Activated CD4-positive, alpha-beta T cell treated with anti-CD3 and anti-CD28 coated beads, Interleukin-2, Interleukin-6, amounts not matched to agents 100 ng/mL and 50 ng/mL, durations not matched to agents 16 hours and 8 hours (primary cell): ENCODE results near the gene KRTAP10-1.
"Not testable (repeated sequence)": the region's sequence is repeated elsewhere in the genome, so short reads cannot be mapped to it uniquely, and the experiment has no call there.

ENCODE experiments used
- DNase-seq: peaks from one replicate; pipeline ENCODE4 v3.0.0-alpha.2; 2020

Gene KRTAP10-1

DNA sequence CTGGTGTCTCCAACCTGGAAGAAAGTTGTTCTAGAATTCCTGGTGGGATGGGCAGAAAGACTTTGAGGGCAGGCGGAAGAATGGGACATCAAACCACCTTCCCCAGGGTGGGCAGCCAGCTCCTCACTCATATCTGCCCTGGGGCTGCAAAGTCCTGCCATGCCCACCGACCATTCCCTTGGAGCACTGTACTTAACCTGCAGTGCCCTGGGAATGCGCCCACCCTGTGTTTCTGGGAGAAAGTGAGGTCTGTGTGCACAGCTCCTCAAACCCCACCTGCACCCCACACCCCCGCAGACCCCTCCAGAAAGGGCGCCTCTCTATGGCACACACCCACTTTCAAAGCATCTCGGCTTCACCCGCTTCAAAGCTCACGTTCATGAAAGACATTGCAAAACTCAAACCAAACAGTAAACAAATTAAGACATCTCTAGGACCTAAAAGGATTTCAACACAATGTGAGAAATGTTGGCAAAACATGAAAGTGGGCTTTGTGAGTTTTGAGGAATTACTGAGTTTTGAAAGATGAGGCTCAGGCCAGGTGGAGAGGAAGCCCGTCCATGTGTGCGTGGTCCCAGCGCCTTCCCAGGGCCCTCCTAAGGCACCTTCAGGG is 25.1 kb downstream of the KRTAP10-1 start:
- no peak for DNase-seq

DNA sequence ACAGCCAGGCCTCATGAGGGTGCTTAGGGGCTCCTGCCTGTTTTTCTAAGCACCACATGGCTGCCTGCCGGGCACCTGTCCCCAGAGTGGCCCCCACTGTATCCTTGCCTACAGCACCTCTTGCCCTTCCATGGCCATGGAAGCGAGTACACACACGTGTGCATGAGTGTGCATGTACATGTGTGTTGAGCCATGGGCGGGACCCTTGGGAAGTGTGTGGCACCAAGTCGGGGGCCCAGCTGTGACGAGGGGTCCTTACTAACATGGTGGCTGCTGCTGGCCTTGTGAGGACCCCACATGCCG is 25.8 kb downstream of the KRTAP10-1 start:
- no peak for DNase-seq

DNA sequence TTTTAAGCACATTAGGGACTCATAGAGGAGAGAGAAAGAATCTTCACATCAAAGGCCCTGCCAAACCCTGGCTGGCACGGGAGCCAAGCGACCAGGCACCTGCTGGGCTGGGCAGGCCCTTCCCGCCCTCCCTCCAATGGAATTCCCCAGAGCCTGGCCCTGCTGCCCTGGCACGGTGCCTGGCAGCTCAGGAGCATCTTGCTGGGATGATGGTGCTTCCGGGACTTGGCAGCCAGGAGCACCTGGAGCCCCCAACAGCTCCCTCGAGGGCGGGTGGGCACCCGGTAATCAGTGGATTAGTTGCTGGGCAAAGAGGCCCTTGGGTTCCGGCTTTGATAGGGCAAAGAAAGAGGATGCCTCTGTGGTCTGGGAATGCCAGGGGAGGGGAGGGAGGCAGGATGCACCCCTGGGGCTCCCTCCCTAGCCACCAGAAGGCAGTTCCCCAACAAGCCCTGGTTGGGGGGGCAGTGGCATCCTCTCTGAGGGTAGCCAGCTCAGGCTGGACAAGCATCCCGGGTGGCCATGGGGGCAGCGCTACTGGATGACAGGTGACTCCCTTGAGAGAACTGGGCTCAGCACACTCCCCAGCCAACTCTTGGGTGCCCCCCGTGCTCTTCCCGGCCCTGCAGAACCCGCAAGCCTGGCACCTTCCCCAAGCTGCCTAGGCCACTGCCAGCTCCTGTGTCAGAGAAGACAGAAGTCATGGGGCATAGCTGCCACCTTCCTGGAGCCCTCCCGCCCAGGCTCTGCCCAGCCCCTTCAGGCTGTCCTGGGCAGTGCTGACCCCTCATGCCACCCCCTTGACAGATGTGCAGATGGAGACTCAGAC is 26.4 kb downstream of the KRTAP10-1 start:
- no peak for DNase-seq

DNA sequence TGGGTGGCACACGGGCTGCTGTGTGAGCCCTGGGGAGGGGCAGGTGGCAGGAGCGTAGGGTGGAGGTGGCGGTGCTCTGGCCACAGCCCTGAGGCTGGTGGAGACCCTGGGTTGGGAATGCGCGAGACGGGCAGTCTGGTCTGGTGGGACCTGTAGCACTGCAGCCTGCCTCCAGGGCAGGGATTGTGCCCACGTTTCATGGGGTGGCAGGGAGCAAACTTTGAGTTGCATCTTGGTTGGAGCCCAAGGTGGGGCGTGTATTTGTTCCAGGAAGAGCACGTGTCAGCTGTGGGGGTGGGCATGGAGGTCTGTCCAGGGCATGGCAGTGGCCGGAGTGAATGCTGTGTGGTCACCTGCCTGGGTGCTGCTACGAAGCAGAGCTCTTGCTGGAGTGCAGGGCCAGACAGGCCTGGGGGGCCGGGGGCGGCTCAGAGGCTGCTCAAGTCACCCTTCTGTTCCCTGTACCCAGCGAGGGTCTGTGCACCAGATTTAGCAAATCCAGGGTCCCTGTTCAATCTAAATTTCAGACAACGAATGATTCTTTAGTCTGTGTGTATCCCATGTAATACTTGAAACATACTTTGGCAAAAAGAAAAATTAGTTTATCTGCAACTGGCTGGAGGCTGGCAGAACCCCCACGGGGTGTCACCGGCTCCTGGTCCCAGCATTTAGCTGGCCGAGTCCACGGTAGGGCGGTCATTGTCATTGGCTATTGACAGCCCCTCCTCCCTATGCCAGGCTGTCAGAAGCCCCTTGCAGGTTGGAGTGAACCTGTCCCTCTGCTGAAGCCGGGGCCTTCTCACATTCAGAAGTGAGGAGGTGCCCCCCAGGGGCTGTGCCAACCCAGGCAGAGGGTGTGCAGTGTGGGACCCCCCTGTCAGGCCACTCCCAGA is 27.3 kb downstream of the KRTAP10-1 start:
- DNase-seq: no peak

DNA sequence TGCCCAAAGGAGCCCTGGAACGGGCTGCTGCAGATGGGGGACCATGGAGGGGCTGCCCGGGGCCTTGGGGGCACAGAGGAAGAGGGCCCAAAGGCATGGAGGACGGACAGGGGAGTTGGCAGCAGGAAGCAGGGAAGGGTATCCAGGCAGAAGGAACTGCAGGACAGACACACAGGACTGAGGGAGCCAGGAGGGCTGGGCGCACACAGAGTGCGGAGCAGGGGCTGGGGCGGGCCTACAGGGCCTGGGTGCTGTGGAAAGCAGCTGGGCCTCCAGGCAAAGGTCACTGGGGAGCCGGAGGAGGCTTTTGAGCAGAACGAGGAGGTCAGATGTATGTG is 28.1 kb downstream of the KRTAP10-1 start:
- no peak for DNase-seq

DNA sequence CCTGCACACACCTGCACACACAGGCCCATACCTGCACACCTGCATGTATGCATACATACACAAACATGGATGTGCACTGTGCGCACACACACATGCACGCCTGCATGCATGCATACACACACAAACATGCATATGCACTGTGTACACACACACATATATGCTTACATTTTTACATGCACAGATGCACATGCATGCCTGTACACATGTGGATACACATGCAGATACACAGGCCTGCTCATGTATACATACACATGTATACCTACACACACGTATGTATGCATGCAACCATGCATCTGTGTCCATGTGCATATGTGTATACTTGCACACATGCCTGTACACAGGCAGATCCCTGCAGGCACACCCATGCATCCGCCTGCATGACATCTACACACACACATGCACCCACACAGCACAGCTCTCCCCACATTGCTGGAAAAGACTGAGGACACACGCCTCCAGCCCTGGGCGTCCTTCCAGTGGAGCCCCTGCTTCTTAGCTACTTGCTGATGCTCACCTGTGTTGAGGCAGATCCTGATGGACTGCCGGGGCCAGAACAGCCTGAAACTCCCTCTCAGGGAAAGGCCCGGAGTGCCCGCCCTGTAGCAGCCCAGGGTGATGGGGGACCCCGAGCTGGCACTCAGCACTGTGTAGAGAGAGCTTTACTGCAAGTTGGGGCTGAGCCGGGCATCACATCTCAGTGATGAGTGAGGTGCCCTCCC is 28.6 kb downstream of the KRTAP10-1 start:
- no peak for DNase-seq

DNA sequence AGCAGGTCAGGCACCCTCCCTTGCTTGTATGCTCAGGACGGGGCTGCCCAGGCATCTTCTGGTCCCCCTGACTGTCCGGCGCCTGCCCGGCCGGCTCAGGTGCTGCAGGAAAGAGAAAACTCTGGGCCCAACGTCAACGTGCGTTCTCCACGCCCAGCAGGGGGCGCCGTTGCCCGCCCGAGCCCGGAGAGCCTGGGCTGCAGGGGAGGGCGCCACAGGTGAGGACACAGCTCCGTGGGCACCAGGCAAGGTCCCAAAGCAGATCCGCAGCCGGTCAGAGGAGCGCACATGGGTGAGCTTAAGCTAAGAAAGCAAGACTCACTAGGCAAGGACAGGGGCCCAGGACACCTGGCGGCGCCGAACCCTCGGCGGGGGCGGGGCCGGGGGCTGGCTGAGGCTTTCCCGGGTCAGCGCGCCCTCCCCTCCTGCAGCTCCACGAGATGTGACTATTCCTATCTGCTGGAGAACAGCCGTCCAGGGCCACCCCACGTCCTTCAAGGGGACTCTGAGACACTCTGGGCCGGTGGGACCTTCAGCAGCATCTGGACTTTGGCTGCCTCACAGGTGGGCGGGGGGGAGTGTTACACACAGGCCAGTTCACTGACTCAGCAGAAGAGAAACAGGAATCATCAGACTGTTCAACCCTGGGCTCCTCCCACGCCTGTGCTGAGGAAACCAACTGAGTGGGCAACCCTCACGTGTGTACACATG is 29.3 kb downstream of the KRTAP10-1 start:
- peak; percentile 78 for DNase-seq

DNA sequence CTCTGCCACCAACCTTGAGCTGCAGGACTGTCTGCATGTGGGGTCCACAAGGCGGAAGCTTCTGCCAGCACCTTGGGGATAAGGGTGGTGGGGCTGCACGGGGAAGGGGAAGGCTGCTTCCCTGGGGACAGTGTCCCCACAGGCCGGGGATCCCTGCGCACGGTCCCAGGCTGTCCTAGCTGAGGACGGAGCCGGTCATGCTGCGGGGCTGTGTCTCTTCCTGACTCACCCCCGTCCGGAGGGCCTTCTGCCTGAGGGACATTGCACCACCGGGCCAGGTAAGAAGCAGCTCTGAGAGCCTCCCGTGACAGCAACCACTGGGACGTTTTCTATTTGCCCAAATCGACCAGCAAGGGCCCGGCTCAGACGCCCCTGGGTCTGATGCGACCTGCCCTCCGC is 29.9 kb downstream of the KRTAP10-1 start:
- DNase-seq: no peak

DNA sequence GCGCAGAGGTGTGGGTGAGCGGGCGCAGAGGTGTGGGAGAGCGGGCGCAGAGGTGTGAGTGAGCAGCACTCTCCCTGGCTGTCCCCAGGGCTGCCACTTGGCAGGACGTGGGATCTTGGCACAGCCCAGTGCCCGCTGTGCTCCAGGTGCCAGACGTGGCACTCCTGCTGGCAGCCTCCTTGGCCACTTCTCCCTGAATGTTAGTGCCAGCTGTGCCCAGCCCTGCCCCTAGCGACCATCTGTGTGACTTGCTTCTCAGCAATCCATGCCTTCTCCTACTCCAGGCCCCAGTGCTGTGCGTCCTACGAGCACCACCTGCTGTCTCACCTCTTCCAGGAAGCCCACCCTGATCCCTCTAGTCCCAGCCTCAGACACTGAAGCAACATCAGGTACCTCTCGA is 30.5 kb downstream of the KRTAP10-1 start:
- no peak for DNase-seq

DNA sequence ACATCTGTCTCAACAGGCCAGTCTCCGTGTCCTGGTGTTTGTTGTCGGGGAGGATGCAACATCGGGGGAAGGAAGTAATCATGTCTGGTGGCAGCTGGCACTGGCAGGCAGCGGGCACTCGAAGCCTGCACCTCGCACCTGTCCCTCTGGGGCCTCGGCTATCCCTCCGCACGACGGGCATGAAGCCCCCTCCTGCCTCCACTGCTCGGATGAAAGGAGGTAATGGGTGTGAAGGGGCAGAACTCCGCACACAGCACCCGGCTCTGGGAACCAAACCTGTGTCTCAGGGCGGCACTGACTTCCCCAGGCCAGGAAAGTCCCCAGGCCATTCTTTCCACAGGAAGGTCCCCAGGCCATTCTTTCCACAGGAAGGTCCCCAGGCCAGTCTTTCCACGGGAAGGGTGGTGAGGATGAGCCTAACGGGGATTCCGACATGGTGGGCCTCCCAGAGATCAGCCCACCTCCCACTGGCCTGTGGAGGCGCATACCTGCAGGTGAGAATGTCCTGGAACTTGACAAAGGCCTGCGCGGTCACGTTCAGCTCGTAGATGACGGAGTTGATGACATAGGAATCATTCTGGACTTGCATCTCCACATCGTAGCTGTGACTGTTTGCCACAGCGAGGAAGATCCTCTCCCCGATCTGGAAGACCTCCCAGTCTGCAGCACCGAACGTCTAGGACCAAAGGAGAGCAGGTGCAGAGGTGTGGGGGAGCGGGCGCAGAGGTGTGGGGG is 31.1 kb downstream of the KRTAP10-1 start:
- DNase-seq: no peak

DNA sequence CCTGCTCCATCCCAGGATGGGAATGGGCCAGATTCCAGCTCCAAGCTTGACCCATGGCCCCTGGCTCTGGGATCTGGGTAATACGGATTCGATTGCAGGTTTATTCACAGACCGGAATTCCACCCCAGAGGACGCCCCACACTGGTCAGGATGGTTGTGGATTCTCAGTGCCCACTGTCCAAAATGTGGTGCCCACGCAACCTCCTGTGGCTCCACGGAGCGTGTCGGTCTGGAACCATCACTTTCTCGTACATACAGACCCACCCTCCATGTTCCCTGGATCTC is 31.6 kb downstream of the KRTAP10-1 start:
- no peak for DNase-seq

DNA sequence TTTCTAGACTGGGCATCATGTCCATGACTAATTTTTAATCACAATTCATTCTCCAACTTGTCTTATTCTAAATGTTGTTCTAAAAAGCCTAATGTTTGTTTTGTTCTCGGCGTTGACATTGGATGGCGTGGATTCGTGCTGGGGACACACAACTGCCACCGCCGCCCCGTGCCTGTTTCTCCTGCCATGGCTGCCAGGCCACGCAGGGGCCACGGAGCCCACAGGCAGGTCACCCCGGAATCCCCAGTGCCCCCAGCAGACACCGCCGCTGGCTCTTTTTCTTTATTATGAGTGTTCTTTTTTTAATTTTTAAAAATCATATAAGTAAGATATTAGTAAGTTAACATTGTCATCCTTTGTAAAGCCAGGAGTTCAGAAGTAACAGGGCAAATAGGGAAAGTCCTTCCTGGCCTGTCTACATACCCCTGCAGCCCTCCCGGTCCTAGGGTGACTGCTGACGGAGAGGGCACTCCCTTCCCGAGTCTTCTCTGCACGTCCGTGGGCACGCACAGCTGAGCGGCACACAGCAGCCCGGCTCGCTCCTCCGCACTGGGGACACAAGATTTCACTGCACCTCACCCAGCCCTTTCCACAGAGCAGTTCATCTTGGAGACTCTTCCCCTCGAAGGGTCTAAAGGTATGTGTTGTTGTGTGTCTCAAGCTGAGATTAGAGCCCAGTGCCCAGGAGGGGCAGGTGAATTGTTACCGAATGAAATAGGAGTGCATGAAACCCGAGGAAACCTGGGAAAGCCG is 32.1 kb downstream of the KRTAP10-1 start:
- no peak for DNase-seq

DNA sequence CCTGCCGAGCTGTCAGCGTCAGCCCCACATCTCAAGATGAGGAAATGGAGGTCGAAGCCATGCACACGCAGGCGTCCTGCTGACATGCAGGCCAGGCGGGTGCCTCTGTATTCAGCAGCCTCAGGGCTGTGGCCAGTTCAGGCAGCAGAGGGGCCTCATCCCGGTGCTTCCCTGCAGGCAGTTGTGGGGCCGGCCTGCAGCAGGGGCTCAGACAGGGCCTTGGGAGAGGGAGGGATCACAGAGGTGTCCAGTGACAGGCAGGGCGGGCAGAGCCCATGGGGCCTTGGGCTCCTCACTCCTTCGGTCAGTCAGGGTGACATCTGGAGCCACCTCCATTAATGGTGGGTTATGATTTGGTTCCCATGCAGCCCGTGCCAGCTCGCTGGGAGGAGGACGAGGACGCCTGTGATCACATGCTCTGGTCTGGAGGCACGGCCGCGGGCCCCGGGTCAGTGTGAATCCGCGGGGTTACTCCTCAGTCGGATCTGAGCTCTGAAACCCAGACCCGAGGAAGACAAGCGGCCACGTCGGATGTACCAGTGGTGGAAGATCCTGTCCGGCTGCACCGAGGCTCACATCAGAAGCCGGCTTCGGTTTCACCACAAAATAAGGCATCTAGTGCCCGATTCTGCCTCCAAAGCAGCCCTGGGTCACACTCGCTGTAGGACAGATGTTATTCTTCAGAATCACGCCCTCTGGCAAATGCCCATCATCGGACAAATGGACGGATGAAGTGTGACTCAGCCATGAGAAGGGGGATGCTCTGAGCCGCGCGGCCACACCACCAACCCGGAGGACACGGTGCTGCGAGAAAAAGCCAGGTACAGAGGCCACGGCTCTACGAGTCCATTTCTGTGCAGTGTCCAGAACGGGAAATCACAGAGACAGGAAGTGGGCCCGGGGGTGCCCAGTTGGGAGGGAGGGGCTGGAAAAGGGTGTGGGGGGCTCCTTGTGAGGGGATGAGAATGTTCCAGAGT is 33.4 kb downstream of the KRTAP10-1 start:
- no peak for DNase-seq

DNA sequence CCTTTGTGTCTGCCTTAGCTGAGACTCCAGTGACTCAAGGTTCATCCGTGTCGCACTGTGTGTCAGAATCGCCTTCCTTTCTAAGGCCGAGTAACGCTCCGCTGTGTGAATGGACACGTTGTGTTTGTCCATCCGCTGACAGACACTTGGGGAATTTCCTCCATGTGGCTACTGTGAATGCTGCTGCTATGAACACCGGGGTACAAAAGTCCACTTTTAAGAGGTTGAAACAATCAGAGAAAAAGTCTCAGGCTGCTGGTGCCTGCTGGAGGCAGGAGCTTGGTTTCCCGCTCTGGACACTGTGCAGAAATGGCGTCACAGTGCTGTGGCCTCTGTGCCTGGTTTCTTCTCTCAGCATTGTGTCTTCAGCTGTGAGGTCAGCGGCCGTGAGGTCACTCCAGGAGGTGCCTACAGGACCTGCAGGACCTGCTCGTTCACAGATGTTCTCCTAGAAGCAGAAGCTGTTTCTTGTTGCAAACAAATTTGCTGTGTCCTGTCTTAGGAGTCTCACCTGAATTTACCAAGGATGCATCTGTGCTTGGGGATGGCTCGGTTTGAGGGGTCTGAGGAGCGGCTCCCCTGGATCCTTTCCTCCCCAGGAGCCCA is 34.2 kb downstream of the KRTAP10-1 start:
- DNase-seq: no peak

DNA sequence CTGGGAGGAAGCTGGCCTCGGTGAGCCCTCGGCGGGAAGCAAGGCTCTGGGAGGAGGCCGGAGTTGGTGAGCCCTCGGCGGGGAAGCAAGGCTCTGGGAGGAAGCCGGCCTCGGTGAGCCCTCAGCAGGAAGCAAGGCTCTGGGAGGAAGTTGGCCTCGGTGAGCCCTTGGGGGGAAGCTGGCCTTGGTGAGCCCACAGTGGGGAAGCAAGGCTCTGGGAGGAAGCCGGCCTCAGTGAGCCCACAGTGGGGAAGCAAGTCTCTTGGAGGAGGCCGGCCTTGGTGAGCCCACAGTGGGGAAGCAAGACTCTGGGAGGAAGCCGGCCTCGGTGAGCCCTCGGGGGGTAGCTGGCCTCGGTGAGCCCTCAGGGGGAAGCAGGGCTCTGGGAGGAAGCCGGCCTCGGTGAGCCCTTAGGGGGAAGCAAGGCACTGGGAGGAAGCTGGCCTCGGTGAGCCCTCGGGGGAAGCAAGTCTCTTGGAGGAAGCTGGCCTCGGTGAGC is 36.0 kb downstream of the KRTAP10-1 start:
- DNase-seq: no peak

DNA sequence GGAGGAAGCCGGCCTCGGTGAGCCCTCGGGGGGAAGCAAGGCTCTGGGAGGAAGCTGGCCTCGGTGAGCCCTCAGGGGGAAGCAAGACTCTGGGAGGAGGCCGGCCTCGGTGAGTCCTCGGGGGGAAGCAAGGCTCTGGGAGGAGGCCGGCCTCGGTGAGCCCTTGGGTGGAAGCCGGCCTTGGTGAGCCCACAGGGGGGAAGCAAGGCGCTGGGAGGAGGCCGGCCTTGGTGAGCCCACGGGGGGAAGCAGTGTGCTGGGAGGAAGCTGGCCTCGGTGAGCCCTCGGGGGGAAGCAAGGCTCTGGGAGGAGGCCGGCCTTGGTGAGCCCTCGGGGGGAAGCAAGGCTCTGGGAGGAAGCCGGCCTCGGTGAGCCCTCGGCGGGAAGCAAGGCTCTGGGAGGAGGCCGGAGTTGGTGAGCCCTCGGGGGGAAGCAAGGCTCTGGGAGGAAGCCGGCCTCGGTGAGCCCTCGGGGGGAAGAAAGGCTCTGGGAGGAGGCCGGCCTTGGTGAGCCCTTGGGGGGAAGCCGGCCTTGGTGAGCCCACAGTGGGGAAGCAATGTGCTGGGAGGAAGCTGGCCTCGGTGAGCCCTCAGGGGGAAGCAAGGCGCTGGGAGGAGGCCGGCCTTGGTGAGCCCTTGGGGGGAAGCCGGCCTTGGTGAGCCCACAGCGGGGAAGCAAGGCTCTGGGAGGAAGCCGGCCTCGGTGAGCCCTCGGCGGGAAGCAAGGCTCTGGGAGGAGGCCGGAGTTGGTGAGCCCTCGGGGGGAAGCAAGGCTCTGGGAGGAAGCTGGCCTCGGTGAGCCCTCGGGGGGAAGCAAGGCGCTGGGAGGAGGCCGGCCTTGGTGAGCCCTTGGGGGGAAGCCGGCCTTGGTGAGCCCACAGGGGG is 36.7 kb downstream of the KRTAP10-1 start:
- DNase-seq: not testable (repeated sequence)

DNA sequence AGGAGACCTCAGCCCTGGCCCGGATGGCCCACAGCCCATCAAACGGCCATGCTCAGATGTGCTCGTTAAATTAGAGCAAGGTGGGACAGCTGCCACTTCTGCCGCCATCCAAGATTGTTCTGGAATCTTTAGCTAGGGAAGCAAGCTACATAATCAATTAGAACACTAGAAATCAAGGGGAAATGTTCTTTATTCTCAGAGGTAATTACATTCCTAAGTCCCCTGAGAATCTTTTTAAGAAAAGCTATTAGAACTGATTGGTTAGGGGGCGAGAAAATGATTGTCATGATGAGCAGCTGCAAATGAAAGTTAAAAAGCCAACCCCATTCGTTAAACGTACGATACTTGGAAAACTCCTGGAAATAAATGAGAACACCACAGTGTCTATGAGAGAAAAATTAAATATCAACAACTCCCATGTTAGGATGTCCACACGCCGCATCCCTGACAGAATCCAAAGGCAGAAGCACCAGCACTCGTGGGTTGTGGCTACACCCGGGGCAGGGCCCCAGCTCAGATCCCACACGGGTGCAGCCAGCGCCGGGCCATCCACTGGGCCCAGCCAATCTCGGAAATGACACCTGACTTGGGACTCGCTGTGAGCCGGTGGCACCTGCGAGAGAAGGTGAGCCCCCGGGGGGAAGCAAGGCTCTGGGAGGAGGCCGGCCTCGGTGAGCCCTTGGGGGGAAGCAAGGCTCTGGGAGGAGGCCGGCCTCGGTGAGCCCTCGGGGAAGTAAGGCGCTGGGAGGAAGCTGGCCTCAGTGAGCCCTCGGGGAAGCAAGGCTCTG is 37.6 kb downstream of the KRTAP10-1 start:
- DNase-seq: no peak

DNA sequence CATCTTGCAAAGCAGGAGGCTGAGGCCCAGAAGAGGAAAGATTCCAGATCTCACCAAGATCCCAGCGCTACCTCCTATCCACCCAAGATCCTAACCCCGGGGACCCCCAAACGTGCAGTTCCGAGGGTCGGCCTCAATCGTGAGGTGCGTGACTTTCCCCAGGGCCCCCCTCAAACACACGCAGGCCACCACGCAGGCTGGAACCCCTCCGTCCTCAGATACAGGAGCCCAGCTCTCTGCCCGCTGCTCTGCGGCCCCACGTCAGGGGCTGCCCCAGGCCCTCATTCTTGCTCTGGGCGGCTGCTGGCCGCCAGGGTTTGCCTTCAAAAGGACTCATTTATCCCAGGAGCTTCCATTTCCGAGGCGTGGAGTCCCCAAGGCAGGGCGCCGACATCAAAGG is 39.9 kb downstream of the KRTAP10-1 start:
- no peak for DNase-seq
